Measurements from ENCODE around the gene GLYAT.
"Not testable (repeated sequence)": the region's sequence is repeated elsewhere in the genome, so short reads cannot be mapped to it uniquely, and the experiment has no call there.

Gene GLYAT

GRCh38 chr11:58742981-58743880 lies 11.5 kb upstream of the GLYAT start:
- no peak for DNase-seq

GRCh38 chr11:58742140-58742539 lies 10.4 kb upstream of the GLYAT start:
- DNase-seq = no peak

- no peak for DNase-seq
Measured at GRCh38 chr11:58741127-58741526, 9.4 kb upstream of the GLYAT start.

DNA sequence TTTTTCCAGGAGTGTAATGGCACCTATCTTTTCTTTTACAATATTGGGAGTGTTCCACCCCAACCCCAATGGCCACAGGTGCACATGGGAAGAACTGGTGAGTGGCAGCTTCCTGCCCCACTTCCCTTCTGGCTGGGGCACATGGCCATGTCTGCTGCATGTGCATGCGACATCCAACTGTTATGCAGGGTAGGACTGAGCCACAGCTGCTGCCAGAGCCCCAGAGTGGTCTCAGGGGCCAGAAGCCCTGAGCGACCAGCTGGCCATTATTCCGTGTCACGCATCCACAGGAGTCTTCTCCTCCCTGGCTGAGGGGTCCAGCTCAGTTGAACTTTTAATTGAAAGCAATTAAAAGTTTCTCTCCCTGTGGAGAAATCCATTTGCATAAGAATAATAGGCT lies 8.7 kb upstream of the GLYAT start:
- no peak for DNase-seq

DNA sequence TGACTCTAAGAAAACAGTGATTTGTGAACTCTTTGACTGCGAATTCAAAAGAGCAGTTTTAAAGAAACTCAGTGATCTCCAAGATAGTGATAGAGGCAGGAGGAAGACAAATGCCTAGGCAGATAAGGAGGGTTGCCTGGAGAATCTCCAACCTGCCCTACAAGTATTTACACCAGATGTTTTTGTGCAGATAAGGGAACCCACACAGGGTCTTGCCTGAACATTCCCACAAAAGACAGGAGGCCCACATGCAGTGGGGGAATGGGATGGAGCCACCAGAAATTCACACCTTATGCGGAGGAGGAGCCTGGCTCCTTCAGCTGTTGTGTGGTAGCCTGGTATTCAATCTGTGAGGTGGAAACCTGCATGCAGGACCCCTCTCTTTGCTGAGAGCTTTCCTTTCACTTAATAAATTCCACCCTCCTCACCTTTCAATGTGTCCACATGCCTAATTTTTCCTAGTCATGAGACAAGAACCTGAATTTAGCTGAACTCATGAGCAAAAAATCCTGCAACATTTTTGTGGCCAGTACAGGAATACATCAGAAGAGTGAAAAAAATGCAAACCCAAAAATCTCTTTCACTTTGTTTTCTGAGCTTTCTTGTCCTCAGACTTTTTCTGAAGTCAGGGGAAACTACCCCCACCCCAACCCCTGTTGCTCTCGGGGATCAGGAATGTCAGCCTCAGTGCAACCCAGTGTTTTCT lies 8.1 kb upstream of the GLYAT start:
- DNase-seq = no peak

DNA sequence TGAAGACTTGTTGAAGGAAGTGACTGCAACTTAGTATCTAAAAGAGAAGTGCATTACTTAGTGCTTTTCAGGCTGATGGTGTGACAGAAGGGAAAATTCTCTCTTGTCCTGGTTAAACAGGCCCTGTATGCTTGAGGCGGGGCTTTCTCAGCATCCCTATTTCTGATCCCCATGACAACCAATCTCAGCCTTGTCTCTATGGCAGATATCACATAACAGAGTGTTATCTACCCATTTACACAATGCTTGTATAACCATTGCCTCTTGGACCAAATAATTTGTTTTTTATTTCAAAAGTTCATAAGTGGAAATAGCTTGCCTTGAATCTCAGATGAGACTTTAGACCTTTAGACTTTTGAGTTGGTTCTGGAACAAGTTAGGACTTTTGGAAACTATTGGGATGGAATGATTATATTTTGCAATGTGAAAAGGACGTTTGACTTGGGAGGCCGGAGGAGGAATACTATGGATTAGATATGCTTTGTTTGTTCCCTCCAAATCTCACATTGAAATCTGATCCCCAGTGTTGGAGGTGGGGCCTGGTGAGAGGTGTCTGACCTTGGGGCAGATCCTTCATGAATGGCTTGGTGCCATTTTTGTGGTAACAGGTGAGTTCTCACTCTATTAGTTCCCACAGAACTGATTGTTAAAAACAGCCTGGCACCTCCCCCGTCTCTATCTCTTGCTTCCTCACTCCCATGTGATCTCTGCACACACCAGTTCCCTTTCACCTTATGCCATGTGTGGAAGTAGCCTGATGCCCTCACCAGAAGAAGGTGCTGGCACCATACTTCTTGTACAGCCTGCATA lies 3.1 kb upstream of the GLYAT start:
- no peak for DNase-seq

GRCh38 chr11:58730507-58731089 lies 1.1 kb downstream of the GLYAT start:
- DNase-seq = no peak

GRCh38 chr11:58727415-58727797 lies 4.3 kb downstream of the GLYAT start:
- DNase-seq = no peak

- peak; percentile 44 for DNase-seq
Measured at GRCh38 chr11:58726737-58727414, 4.9 kb downstream of the GLYAT start.

- DNase-seq = no peak
Measured at GRCh38 chr11:58719406-58720117, 12.2 kb downstream of the GLYAT start.

DNA sequence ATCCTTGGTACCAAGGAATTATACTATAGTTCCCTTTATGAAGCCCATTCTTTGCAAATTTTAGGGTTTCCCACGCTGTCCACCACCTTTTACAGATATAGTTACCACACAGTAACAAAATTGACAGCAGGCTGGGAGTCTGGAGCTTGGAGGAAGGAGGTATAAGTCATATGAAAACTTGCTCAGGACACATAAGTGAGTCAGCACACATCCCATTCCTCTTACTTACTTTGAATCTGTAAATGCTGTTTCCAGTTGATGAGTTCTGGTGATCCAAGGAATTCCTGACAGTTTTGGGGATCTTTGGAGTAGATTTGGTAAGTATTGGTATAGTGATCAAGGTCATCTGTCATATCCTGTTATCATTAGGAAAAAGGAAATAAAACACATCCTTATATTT lies 19.2 kb downstream of the GLYAT start:
- no peak for DNase-seq

DNA sequence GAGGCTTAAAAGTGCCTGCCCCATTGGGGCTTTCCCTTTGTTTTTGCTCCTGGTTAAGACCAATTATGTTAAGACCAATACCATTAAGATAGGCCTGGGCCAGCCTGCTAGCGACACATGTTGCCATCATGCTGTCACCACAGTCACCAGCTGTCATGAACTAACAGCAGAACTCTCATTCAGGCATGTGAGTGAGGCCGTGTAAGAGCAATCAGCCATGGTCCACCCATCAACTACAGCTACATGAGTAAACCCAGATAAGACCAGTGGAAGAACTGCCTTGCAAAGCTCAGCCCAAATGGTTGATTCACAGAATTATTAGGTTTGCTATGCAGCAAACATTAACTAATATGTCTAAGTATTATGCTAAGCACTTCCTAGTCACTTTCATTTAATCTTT lies 19.9 kb downstream of the GLYAT start:
- no peak for DNase-seq

DNA sequence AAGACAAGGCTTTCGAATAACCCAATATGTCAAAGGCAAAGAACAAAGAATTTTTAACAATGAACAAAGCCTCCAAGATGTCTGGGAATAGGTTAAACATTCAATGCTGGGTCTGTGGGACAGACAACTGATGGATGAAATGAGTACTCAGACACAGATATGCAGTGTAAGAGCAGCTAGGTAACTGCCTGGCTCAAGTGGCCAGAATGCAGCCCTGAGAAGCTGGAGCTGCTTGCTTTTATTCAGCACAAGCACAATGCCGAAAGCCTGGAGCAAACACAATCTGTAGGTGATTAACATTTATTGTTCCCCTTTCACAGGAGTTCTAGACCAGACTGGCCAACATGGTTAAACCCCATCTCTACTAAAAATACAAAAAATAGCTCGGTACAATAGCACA lies 24.0 kb downstream of the GLYAT start:
- DNase-seq = no peak

DNA sequence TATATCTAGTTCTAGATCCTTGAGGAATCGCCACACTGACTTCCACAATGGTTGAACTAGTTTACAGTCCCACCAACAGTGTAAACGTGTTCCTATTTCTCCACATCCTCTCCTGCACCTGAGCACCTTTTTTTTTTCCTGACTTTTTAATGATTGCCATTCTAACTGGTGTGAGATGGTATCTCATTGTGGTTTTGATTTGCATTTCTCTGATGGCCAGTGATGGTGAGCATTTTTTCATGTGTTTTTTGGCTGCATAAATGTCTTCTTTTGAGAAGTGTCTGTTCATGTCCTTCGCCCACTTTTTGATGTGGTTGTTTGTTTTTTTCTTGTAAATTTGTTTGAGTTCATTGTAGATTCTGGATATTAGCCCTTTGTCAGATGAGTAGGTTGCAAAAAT lies 34.9 kb downstream of the GLYAT start:
- not testable (repeated sequence) for DNase-seq

GRCh38 chr11:58693026-58693425 lies 38.7 kb downstream of the GLYAT start:
- no peak for DNase-seq

DNA sequence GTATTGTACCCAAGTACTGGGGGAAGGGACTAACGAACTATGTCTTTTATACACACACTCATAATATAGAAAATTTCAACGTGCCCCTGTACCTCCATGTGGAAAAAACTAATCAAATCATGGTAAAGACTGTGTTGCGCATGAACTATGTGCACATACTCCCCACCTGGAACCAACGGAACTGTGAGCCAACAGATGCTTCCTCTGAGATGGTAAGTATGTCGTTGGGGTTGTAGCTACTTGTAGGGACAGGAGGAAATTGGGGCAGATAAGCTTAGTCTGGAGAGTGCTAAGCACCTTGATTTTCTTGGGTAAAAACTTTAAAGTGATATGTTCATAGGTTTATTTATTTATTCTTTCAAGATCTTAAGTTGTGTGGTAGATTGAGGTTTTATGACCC lies 40.1 kb downstream of the GLYAT start:
- no peak for DNase-seq

- DNase-seq = no peak
Measured at GRCh38 chr11:58688789-58689503, 42.8 kb downstream of the GLYAT start.

DNA sequence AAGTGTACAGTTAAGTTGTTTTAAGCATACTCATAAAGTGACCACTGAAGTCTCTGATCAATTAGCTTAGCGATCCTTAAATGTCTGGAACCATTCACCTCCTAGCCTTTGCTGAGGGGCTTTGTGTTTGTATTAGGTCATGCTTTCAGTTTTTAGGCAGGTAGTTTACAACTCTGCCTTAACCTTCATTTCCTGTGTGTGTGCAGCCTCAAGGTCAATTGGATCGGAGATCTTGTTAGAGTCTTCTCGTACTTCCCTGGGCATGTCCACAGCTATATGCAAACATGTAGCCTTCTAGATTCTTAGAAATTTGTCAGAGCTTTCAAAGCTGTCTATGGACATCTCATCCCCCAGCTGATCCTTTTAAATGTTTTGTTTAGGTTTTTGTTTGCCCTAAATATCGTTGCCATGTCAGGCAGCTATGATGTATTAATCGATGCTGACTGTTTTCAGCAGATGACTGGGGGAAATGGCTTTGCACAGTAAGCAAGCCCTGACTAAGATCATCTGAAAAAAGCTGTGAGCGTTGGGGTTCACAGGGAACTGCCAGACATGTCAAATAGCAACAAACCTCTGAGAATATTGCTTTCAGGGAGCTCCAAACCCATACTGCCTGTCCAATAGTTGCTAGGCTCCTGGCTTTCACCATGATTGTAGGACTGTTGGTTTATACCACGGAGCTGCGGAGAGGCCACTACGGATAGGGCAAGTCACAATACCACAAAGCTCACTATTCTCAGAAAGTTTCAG lies 45.6 kb downstream of the GLYAT start:
- no peak for DNase-seq

DNA sequence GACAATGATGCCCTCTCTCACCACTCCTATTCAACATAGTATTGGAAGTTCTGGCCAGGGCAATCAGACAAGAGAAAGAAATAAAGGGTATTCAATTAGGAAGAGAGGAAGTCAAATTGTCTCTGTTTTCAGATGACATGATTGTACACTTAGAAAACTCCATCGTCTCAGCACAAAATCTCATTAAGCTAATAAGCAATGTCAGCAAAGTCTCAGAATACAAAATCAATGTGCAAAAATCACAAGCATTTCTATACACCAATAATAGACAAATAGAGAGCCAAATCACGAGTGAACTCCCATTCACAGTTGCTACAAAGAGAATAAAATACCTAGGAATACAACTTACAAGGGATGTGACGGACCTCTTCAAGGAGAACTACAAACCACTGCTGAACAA lies 49.1 kb downstream of the GLYAT start:
- DNase-seq = not testable (repeated sequence)

DNA sequence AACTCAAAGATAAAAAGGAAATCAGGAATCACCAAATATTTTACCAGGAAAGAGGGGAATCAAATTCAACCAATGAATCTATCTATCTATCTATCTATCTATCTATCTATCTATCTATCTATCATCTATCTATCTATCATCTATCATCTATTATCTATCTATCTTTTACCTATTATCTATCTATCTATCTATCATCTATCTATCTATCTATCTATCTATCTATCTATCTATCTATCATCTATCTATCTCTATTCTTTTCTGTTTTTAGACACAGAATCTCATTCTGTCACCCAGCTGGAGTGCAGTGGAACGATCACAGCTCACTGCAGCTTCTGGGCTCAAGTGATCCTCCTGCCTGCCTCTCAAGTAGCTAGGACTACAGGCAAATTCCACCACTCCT lies 54.2 kb downstream of the GLYAT start:
- DNase-seq = not testable (repeated sequence)

Data from NCI-H1092 treated with DMSO at 0.1 percent for 48 hours (cell line).